ENCODE data around the gene FAM13A.

- no peak for TF ChIP-seq CTCF (IDR thresholded peaks at IDR 0.05)
- no peak for TF ChIP-seq POLR2A (IDR thresholded peaks at IDR 0.05)
These were observed 48.8 kb downstream of the FAM13A start for GRCh38 chr4:89008166-89008565.

Data from vagina (tissue), 2 donors.